Heart left ventricle (tissue), 16 donors: ENCODE measurements around the gene SSR4. TPM values are rescaled to one million over a fixed set of nuclear protein-coding genes. Genes with fewer than 3 reads are reported as not detected.
"Not testable (repeated sequence)": the region's sequence is repeated elsewhere in the genome, so short reads cannot be mapped to it uniquely, and the experiment has no call there.

Experiments
- ATAC-seq, 4 donors: fragments of 200-7000 bp; cut with Tn5 transposase; one replicate each; pipeline ENCODE4 v1.9.1; 2020 to 2022; ENCODE audit warnings: moderate library complexity in 4 of 4, mild to moderate bottlenecking in 3 of 4, moderate number of reproducible peaks in 1 of 4
- DNase-seq, 5 donors: peaks; one replicate each; pipeline ENCODE4 v3.0.0-alpha.2; 2020
- H3K27ac ChIP-seq, 12 donors: fragments of 200-600 bp; sonication (generic) in 4 of 12; one replicate each; pipeline versions ENCODE4 v1.5.0 to v1.8.0; 2016 to 2022; ENCODE audit warnings: mild to moderate bottlenecking in 2 of 12
- H3K27me3 ChIP-seq, 9 donors: fragments of 200-600 bp; sonication (generic) in 2 of 9; one replicate each; pipeline versions ENCODE4 v1.5.1 to v1.8.0; 2016 to 2022; ENCODE audit warnings: mild to moderate bottlenecking in 3 of 9
- H3K36me3 ChIP-seq, 9 donors: fragments of 200-600 bp; sonication (generic) in 2 of 9; one replicate each; pipeline versions ENCODE4 v1.5.0 to v1.8.0; 2018 to 2022; ENCODE audit warnings: mild to moderate bottlenecking in 2 of 9
- H3K4me1 ChIP-seq, 12 donors: fragments of 200-600 bp; sonication (generic) in 4 of 12; one replicate each; pipeline versions ENCODE4 v1.5.0 to v1.8.0; 2016 to 2022; ENCODE audit warnings: mild to moderate bottlenecking in 3 of 12
- H3K4me3 ChIP-seq, 12 donors: fragments of 200-600 bp; sonication (generic) in 4 of 12; one replicate each; pipeline versions ENCODE4 v1.5.0 to v1.8.0; 2017 to 2022; ENCODE audit warnings: mild to moderate bottlenecking in 9 of 12, moderate library complexity in 4 of 12
- H3K9me3 ChIP-seq, 12 donors: fragments of 200-600 bp; sonication (generic) in 4 of 12; one replicate each; pipeline versions ENCODE4 v1.5.0 to v1.8.0; 2016 to 2022; ENCODE audit warnings: mild to moderate bottlenecking in 1 of 12
- POLR2A ChIP-seq, 2 donors: fragments of 450-650 bp; IDR thresholded peaks; one replicate each; pipeline ENCODE4 v1.6.1; 2017; ENCODE audit warnings: antibody characterized with exemption in 2 of 2, mild to moderate bottlenecking in 2 of 2, moderate library complexity in 2 of 2
- WGBS, 4 donors: extraction: QIAGEN DNeasy Blood & Tissue Kit in 2 of 4; methylation state at CpG; one replicate each; pipeline versions ENCODE4 v1.1.5 to v1.1.7; 2013 to 2018; 5-methylcytosine and 5-hydroxymethylcytosine counted together
- intact Hi-C, 10 donors: fragments of 100-400 bp; cut with DNase I; formaldehyde crosslinking; loops; one replicate each; pipeline versions ENCODE4 v1.11.1 to v1.14.2; 2022
- long read RNA-seq, 3 donors: library from polyadenylated mRNA; unstranded; transcript quantifications; one replicate each; pipeline ENCODE4 v2.0.0, GENCODE V29; 2020 to 2021
- polyA plus RNA-seq, 2 donors: library from polyadenylated mRNA; stranded (reverse); fragments of 200-250 nt; gene quantifications; one replicate each; pipeline ENCODE4 v1.2.3, GENCODE V29; 2013
- total RNA-seq, 9 donors: library from RNA; depleted of rRNA in 2 of 9; stranded (reverse); fragments of >200 nt in 2 of 9; fragmentation: NEBNext Ultra II Directional in 3 of 9; extraction: Animal tissue kit (Norgen Biotek cat#: 25700) in 3 of 9; gene quantifications; one replicate each; pipeline versions ENCODE4 v1.1.0 to v1.2.4, GENCODE V29; 2016 to 2023
- TF ChIP-seq, protein P1 (sequence below), 12 donors: fragments of 200-600 bp; sonication (generic) in 4 of 12; IDR thresholded peaks; one replicate each; pipeline versions ENCODE4 v1.5.0 to v1.8.0; 2018 to 2022; ENCODE audit warnings: antibody characterized with exemption in 12 of 12, mild to moderate bottlenecking in 5 of 12
- donor health status: ischemic (EF 13 %, LVEDD 7.1; RV severe dilation, severe dysfunction).
- donor health status: healthy with polysubstance abuse.
- donor health status: DM: no; HTN: yes; CAD: no.
- donor health status: DM: no; HTN: no; CAD: no.
- donor health status: ischemic (EF 25% LVEDD 6.9; RV normal size, moderate dysfunction).
- donor health status: ischemic (EF 25% LVEDD 5.7; RV mildly dilated, moderate dysfunction).
- donor health status: healthy.
- donor health status: DM: yes; HTN: yes; CAD: no.
- donor health status: ischemic (EF 35%, LVEDD 5.7; RV mildly dilated, moderate dysfunction).
- donor health status: nonischemic (EF 11% LVEDD 7.7; RV severe dilation, severe dysfunction).
- donor health status: DM: yes; HTN: yes; CAD: no.
- donor health status: PGD.
- donor health status: ischemic (EF 29% LVEDD 5.4; RV normal size, mild dysfunction).
- donor health status: nonischemic (EF 23%, LVEDD 6.1; RV moderate dilation, normal function).

Gene SSR4
- 100 to 1,000 TPM; 119 to 225 (median 135) TPM for total RNA-seq
- polyA plus RNA-seq: 100 to 1,000 TPM; 306 to 307 TPM
- long read RNA-seq, donor 1, transcript SSR4-203 (6 exons, 643 nt): major isoform, 56 of 79 reads
- long read RNA-seq, donor 1, partial matches to known transcripts: 13 of 79 reads
- long read RNA-seq, donor 1, other reads (novel, unspliced or antisense): 5 of 79 reads
- long read RNA-seq, donor 2, transcript SSR4-203 (6 exons, 643 nt): major isoform, 47 of 59 reads
- long read RNA-seq, donor 2, partial matches to known transcripts: 7 of 59 reads
- long read RNA-seq, donor 2, other reads (novel, unspliced or antisense): 4 of 59 reads
- long read RNA-seq, donor 3, transcript SSR4-203 (6 exons, 643 nt): major isoform, 60 of 85 reads
- long read RNA-seq, donor 3, partial matches to known transcripts: 15 of 85 reads
- long read RNA-seq, donor 3, other reads (novel, unspliced or antisense): 7 of 85 reads

DNA sequence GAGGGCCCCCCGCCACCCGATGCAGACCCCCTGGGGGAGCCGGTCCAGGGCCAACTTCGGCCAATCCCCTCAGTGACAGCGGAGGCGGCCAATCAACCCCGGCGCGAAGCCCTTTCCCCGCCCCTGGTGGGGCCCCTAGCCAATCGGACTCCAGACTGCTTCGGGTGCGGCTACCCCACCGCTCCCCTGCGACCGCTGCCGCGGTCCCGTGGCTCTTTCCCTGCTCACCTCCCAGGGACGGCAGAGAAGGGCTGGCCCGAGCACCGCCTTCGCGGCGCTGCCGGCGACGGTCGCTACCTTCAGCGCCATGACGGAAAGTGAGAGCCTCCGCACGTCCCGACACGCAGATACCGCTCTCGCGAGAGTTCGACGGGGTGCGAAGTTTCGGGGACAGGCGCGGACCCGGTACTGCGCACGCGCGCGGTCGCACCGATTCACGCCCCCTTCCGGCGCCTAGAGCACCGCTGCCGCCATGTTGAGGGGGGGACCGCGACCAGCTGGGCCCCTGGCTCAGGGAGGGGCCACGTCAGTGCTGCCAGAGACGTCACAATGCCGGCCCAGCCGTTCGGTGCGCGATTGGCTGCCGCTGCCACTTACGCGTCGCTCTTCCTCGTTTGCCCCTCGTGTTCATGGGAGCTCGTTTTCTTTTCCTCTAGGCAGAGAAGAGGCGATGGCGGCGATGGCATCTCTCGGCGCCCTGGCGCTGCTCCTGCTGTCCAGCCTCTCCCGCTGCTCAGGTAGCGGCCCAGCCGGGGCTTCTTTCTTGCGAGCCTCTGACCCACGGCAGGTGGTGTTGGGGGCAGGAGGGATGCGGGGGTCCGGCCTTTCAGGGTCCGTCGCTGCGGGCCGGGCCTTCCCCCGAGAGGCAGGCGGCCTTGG is at the start of gene SSR4, which contains the start of gene IDH3G:
Gene SSR4, plus strand, starts transcription at position 651 of the 879 bp plus-strand sequence. Its CDS starts 20 bp downstream, at position 671.
Gene IDH3G, minus strand, starts transcription at position 358 of the 879 bp plus-strand sequence. Its CDS starts 49 bp downstream, at position 309.
- TF ChIP-seq POLR2A (IDR thresholded peaks at IDR 0.05): peak in 1 of 2 donors; percentile 46
- TF ChIP-seq, protein P1, sequence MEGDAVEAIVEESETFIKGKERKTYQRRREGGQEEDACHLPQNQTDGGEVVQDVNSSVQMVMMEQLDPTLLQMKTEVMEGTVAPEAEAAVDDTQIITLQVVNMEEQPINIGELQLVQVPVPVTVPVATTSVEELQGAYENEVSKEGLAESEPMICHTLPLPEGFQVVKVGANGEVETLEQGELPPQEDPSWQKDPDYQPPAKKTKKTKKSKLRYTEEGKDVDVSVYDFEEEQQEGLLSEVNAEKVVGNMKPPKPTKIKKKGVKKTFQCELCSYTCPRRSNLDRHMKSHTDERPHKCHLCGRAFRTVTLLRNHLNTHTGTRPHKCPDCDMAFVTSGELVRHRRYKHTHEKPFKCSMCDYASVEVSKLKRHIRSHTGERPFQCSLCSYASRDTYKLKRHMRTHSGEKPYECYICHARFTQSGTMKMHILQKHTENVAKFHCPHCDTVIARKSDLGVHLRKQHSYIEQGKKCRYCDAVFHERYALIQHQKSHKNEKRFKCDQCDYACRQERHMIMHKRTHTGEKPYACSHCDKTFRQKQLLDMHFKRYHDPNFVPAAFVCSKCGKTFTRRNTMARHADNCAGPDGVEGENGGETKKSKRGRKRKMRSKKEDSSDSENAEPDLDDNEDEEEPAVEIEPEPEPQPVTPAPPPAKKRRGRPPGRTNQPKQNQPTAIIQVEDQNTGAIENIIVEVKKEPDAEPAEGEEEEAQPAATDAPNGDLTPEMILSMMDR (IDR thresholded peaks at IDR 0.05): peak in 8 of 12 donors; percentile 9 to 58 (median 33)
- 0 to 39% (median 16%) methylated on average over 48 to 92 of the region's 92 CpGs for WGBS, 4 donors
- H3K27ac ChIP-seq: peak within 1 kb of the TSS; percentile 86 to 99 (median 96)
- H3K27me3 ChIP-seq: peaks cover 0 to 4% (median 0%) of the 10 kb centered on the region in 9 donors
- ATAC-seq (peak; percentile 94 to 97 (median 96)), DNase-seq (peak; percentile 92 to 96 (median 93))
- H3K36me3 ChIP-seq: peaks cover 0 to 31% (median 17%) of the 10 kb centered on the region in 9 donors
- intact Hi-C loops: loop anchor here in 3 of 10 donors (5.0 to 10.0 kb wide), 2 partner anchors 131 to 133 kb away; partner anchors contain the start of gene ARHGAP4 (in 3 of the 3)
- peak within 1 kb of the TSS; percentile 46 to 91 (median 74) for H3K4me3 ChIP-seq
- H3K9me3 ChIP-seq: peaks cover 0 to 36% (median 0%) of the 10 kb centered on the region in 12 donors
- peaks cover 0 to 37% (median 20%) of the 10 kb centered on the region in 12 donors for H3K4me1 ChIP-seq

DNA sequence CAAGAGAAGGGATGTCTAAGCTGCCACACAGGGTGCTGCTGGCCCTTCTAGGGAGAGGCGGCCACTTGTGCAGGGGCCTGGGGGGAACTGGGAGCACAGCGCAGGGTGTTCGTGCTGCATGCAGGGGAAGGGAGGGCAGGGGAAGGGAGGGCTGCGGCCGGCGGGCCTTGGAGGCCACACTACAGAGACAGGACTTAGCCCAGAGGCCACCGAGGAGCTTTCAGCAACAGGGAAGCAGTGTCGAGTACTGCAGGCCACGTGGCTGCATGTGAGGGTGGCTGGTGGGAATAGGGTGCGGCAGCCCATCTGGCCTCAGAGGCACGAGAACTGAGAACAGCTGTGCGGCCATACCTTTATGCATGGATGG is 49.4 kb upstream of the SSR4 start:
- H3K27ac ChIP-seq, DNase-seq, H3K4me1 ChIP-seq, H3K27me3 ChIP-seq, H3K4me3 ChIP-seq, H3K36me3 ChIP-seq, intact Hi-C loops, H3K9me3 ChIP-seq, ATAC-seq: not testable (repeated sequence)
- WGBS, 4 donors: 24 to 73% (median 45%) methylated on average over 12 of the region's 12 CpGs

DNA sequence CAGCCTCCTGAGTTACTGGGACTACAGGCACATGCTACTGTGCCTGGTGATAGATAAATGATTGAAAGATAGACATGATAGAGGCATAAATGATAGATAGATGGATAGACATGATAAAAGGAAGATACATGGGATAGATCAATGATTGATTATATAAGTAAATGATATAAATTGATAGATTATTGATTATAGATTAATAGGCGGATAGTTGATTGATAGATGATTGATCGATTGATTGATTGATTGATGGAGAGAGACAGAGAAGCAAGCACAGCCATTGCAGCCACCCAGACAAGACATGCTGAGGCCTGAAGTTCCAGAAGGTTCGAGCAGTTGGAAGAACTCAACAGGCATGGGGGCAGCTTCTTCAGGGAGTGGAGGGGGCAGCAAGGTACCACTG is 48.1 kb upstream of the SSR4 start:
- DNase-seq: no peak
- Histone ChIP-seq H3K9me3 (peaks cover 0 to 5% (median 0%) of the 10 kb centered on the region in 12 donors), H3K27me3 (peaks cover 0 to 10% (median 0%) of the 10 kb centered on the region in 9 donors), H3K4me1 (peaks cover 0 to 6% (median 0%) of the 10 kb centered on the region in 12 donors), H3K36me3 (no peaks in the 10 kb centered on the region), H3K4me3 (no peak overlapping the region), H3K27ac (no peak overlapping the region)
- WGBS, 4 donors: 73 to 88% (median 79%) methylated on average over 3 of the region's 3 CpGs
- intact Hi-C loops: no loop called here
- no peak for ATAC-seq
- TF ChIP-seq, protein P1 (IDR thresholded peaks at IDR 0.05): no peak
- no peak for TF ChIP-seq POLR2A (IDR thresholded peaks at IDR 0.05)

DNA sequence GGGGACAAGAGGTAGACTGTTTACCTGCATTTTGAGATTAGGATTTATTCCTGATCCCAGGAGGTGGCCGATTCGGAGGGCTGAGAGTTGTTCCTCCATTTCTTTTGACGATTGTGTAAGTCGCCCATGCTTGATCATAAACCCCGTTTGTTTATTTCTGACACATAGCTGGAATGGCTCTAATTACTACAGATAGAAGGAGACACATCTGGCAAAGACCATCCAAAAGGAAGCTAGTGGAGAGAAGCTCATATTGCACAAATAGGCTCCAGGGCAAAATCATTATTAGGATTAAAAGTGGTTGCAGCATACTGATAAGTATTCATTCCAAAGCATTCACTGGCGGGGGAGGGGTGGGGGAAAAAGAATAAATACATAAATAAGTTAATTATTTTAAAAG is 47.5 kb upstream of the SSR4 start:
- peaks cover 0 to 10% (median 0%) of the 10 kb centered on the region in 9 donors for H3K27me3 ChIP-seq
- H3K36me3 ChIP-seq, H3K4me3 ChIP-seq, H3K4me1 ChIP-seq, DNase-seq, ATAC-seq, H3K27ac ChIP-seq, H3K9me3 ChIP-seq, intact Hi-C loops: not testable (repeated sequence)
- WGBS, 4 donors: 80 to 83% (median 81%) methylated on average over 6 of the region's 6 CpGs

DNA sequence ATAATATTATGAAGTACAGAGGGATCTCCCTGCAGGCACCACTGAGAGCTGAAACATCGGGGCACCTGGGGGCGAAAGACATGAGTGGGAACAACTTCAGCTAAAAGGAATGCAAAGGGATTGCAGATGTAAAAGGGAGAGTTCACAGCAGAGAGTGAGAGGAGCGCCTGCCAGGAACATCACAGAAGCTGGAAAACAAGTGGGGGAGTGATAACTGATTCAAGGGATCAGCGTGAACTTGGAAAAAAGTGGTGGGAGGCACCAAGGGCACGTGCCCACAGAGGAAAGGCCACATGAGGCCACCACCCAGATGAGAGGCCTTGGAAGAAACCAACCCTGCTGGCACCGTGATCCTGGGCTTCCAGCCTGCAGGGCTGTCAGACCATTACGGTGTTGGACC is 45.5 kb upstream of the SSR4 start:
- ATAC-seq, DNase-seq, intact Hi-C loops: not testable (repeated sequence)

More for the DNA sequence above, 45.5 kb upstream of the SSR4 start:
- H3K4me3 ChIP-seq, H3K36me3 ChIP-seq, H3K27ac ChIP-seq, H3K9me3 ChIP-seq, H3K4me1 ChIP-seq: not testable (repeated sequence)
- peaks cover 0 to 10% (median 0%) of the 10 kb centered on the region in 9 donors for H3K27me3 ChIP-seq
- 76 to 82% (median 79%) methylated on average over 7 of the region's 7 CpGs for WGBS, 4 donors
